Mucosa of descending colon (tissue), 3 donors: ENCODE data around the gene NAXD. TPM values are rescaled to one million over a fixed set of nuclear protein-coding genes. Genes with fewer than 3 reads are reported as not detected.
"Not testable (repeated sequence)": the region's sequence is repeated elsewhere in the genome, so short reads cannot be mapped to it uniquely, and the experiment has no call there.

Experiments
- ATAC-seq: fragments of 200-7000 bp; cut with Tn5 transposase; one replicate; pipeline ENCODE4 v1.9.1; 2020; ENCODE audit warnings: mild to moderate bottlenecking, moderate library complexity
- DNase-seq, 3 donors: peaks; one replicate each; pipeline ENCODE4 v3.0.0-alpha.2; 2020
- H3K36me3 ChIP-seq: fragments of 200-600 bp; one replicate; pipeline ENCODE4 v1.8.0; 2021; ENCODE audit warnings: low read depth, mild to moderate bottlenecking
- H3K4me1 ChIP-seq: fragments of 200-600 bp; one replicate; pipeline ENCODE4 v1.8.0; 2021; ENCODE audit warnings: low read depth, mild to moderate bottlenecking
- H3K4me3 ChIP-seq: fragments of 200-600 bp; one replicate; pipeline ENCODE4 v1.8.0; 2021; ENCODE audit warnings: mild to moderate bottlenecking
- H3K9me3 ChIP-seq: fragments of 200-600 bp; one replicate; pipeline ENCODE4 v1.8.0; 2021; ENCODE audit warnings: mild to moderate bottlenecking
- intact Hi-C, 2 donors: fragments of 100-400 bp; cut with DNase I in 1 of 2; cut with micrococcal nuclease in 1 of 2; formaldehyde crosslinking; loops; one replicate each; pipeline versions ENCODE4 v1.11.0 to v1.11.1; 2022; cut with DNase I, micrococcal nuclease
- total RNA-seq, 3 donors: library from RNA; stranded (reverse); fragmentation: NEBNext Ultra II Directional in 2 of 3; extraction: Animal tissue kit (Norgen Biotek cat#: 25700) in 2 of 3; gene quantifications; one replicate each; pipeline versions ENCODE4 v1.2.1 to v1.2.4, GENCODE V29; 2021 to 2023
- TF ChIP-seq, protein P1 (sequence below): fragments of 200-600 bp; IDR thresholded peaks from one replicate; pipeline ENCODE4 v1.8.0; 2022; ENCODE audit warnings: antibody characterized with exemption, mild to moderate bottlenecking
- donor health status: DM: no; HTN: no; CAD: no; lungs with moderate emphysema.
- donor health status: DM: no; HTN: no; CAD: no.
- donor health status: DM: no; HTN: yes; CAD: no.

Gene NAXD
- total RNA-seq, 3 donors from 2014 or later, result 32.8 to 49.6 (median 38.8) TPM

DNA sequence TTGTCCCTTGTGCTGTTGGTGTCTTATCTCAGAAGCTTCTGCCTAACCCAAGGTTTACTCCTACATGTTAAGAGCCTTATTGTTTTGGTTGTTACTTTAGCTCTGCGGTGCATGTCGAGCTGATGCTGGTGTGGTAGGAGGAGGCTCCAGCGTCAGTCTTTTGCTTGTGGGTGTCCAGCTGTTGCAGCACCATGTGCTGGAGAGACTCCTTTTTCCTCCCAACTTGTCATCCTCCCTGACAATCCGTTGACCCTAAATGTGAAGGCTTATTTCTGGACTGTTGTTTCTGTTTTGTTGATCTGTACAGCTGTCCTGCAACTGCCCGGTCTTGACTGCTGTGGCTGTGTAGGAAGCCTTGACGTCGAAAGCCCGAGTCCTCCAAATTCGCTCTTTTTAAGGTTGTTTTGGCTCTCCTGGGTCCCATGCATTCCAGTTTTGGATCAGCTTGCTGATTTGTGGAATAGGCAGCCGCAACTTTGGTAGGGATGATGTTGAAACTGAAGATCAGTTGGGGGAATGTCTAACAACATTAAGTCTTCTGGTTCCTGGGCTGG, 15.3 kb downstream of the NAXD start:
- H3K36me3 ChIP-seq, result no peaks in the 10 kb centered on the region
- intact Hi-C loops, result no loop called here
- no peak overlapping the region for H3K4me3 ChIP-seq
- DNase-seq, result no peak
- TF ChIP-seq, protein P1, sequence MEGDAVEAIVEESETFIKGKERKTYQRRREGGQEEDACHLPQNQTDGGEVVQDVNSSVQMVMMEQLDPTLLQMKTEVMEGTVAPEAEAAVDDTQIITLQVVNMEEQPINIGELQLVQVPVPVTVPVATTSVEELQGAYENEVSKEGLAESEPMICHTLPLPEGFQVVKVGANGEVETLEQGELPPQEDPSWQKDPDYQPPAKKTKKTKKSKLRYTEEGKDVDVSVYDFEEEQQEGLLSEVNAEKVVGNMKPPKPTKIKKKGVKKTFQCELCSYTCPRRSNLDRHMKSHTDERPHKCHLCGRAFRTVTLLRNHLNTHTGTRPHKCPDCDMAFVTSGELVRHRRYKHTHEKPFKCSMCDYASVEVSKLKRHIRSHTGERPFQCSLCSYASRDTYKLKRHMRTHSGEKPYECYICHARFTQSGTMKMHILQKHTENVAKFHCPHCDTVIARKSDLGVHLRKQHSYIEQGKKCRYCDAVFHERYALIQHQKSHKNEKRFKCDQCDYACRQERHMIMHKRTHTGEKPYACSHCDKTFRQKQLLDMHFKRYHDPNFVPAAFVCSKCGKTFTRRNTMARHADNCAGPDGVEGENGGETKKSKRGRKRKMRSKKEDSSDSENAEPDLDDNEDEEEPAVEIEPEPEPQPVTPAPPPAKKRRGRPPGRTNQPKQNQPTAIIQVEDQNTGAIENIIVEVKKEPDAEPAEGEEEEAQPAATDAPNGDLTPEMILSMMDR, result no peak
- ATAC-seq, result no peak
- H3K4me1 ChIP-seq, result peaks cover 10% of the 10 kb centered on the region
- no peaks in the 10 kb centered on the region for H3K9me3 ChIP-seq

DNA sequence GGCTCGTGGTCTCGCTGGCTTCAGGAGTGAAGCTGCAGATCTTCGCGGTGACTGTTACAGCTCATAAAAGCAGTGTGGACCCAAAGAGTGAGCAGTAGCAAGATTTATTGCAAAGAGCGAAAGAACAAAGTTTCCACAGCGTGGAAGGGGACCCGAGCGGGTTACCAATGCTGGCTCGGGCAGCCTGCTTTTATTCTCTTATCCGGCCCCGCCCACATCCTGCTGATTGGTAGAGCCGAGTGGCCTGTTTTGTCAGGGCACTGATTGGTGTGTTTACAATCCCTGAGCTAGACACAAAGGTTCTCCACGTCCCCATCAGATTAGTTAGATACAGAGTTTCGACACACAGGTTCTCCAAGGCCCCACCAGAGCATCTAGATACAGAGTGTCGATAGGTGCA, 16.9 kb downstream of the NAXD start:
- H3K36me3 ChIP-seq, intact Hi-C loops, H3K4me3 ChIP-seq, H3K4me1 ChIP-seq, H3K9me3 ChIP-seq, ATAC-seq, DNase-seq: not testable (repeated sequence)

DNA sequence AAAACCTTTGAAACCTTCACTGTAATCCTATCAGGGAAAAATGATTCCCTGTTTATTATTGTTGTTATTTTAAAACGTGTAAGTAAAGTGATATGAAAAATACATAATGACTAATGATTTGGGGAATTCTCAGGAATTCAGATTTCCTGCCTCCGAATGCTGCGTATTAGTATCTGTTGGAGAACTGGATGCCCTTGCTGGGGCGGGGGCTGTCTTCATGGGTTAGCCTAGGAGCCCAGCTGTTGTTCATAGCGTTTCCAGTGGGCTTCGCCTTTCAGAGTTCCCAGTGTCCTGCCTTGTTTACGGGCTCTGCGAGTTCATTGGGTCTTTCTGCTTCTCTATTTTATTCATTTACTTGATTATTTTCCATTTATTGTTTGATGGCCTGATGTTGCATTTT, 18.4 kb downstream of the NAXD start:
- Histone ChIP-seq H3K9me3 (no peaks in the 10 kb centered on the region), H3K36me3 (peaks cover 8% of the 10 kb centered on the region), H3K4me3 (no peak overlapping the region), H3K4me1 (no peaks in the 10 kb centered on the region)
- DNase-seq (no peak), ATAC-seq (no peak)
- TF ChIP-seq, protein P1, result no peak
- intact Hi-C loops, result no loop called here

DNA sequence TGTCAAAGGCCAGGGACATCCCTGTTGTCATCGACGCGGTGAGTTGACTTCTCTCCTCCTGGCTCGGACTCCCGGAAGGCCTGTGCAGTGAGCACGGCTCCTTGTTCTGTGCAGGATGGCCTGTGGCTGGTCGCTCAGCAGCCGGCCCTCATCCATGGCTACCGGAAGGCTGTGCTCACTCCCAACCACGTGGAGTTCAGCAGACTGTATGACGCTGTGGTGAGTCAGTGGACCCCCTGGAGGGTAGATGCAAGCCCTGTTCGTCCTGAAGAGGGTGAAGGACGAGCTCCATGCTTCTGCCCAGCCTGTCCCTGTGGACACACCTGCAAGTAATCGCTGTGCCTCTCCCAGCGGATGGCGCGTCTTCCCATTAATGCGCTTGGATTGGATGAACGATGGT, 19.2 kb downstream of the NAXD start:
- ATAC-seq, result no peak

DNA sequence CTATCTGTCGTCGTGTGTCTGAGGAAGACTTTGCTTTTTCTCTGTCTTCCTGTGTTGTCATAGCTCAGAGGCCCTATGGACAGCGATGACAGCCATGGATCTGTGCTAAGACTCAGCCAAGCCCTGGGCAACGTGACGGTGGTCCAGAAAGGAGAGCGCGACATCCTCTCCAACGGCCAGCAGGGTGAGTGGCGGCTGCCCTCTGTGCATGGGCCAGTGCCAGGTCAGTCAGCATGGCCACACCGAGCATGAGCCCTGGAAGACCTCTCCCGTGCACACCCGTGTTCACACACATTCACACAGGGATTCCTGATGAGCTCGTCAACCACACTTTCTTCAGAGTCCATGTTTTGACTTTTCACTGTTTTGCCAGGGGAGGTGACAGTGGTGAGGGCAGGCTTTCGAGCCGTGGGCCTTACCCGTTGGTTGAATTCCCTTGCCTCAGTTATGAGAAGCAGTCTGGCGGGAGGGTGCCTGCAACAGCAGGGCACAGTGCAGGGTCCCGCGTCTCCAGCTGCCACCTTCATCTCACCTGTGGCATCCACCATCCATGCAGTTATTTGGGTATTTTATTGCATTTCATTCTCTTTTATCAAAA, 20.2 kb downstream of the NAXD start:
- H3K4me1 ChIP-seq, result no peaks in the 10 kb centered on the region
- TF ChIP-seq, protein P1, result no peak
- H3K4me3 ChIP-seq, result no peak overlapping the region
- DNase-seq (no peak), ATAC-seq (no peak)
- peaks cover 8% of the 10 kb centered on the region for H3K36me3 ChIP-seq
- H3K9me3 ChIP-seq, result no peaks in the 10 kb centered on the region
- intact Hi-C loops, result no loop called here

More for the DNA sequence above, 19.2 kb downstream of the NAXD start:
- Histone ChIP-seq H3K4me1 (no peaks in the 10 kb centered on the region), H3K9me3 (no peaks in the 10 kb centered on the region), H3K4me3 (no peak overlapping the region), H3K36me3 (peaks cover 8% of the 10 kb centered on the region)
- intact Hi-C loops, result no loop called here
- no peak for DNase-seq
- TF ChIP-seq, protein P1, result no peak

DNA sequence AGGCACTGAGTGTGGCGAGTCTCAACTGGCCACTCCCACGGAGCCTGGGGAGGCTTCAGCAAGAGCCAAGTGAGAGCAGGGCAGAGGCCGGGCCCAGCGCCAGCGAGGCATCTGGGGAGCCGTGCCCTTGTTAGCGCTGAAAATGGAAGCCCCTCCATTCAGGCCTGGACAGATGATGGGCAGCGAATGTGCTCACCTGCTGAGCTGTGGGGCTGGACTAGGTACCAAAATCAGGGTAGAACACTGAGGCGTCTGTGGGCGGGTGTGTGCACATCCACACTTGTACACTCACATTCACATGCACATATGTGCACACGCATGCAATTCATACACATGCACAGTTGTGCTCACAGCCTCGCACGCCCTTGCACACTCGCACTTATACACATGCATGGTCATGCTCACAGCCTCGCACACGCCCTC, 20.7 kb downstream of the NAXD start:
- ATAC-seq (no peak), DNase-seq (no peak)
- Histone ChIP-seq H3K4me1 (no peaks in the 10 kb centered on the region), H3K36me3 (peaks cover 8% of the 10 kb centered on the region), H3K9me3 (no peaks in the 10 kb centered on the region), H3K4me3 (no peak overlapping the region)
- TF ChIP-seq, protein P1, result no peak
- intact Hi-C loops, result no loop called here
